NCI-H748 treated with DMSO at 0.1 percent for 48 hours (cell line): ENCODE data around the gene PLAC1.
A peak's percentile ranks its signal among the peaks of the same experiment; 100 is the strongest.

Source experiments
- DNase-seq: peaks from one replicate; lab custom pipeline; 2025; lab: John Stamatoyannopoulos, UW

The PLAC1 gene

DNA sequence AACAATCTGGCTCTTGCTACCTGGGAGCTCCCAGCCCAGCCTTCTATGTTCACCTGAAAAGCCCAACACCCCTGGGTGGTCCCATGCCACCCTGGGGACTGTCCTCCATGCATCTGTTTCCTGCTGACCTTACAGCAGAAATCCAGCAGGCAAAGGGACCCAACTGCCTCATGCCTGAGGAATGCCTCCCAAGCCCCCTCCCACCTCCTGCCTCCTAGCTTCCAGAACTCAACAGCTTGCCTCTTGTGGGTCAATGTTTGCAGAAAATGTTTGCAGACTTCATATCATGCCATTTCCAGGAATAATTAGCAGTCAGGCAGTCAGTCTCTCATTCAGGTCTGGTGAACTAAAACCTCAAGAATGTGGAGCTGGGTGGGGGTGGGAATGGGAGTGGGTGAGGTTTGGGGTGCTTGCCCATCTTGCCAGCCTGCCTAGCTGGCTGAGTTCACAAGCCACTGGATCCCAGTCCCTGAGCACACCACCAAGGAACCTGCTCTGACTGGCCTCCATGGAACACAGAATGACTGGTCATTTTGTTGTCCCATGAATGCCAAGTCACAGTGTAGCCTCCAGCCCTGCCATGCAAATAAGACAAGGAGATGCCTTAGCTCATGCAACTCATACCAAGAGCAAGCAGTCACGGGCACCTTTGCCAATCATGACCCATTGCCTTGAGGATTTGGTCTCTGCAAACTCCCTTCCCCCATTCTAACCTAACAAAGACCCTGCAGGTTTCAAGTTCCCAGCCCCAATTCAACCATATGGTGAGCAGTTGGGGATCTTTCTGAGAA is 12.1 kb upstream of the PLAC1 start:
- DNase-seq, result no peak

DNA sequence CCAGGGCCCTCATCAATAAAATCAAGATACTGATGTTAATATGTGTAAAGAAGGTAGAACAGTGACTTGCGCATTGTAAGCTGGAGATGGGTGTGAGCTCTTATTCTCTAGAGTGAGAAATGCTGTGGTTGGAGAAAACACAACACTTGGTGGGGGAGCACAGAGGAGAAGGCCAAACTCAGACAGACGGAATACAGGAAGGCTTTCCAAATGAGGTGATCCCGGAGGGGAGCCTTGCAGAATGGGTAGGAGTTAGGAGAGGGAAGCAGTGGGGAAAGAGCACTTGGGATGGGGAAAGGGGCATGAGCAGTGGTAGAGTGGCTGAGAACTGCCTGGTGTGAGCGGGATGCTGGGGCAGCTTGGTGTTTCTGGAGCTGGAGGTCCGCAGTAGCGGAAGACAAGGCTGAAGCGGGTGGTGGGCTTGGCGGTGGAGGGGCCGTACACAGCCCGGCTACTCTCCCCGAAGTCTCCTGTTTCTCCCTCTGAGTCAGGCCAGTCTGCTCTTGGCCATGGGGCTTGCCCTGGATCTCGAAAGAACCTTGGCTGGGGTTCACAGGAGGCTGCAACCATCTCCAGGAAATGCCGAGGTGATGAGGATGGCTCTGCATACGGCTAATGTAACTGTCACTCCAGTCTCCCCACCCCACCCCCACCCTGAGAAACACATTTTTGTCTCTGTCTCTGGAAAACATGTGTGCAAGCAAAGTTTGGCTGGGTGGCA is 11.3 kb upstream of the PLAC1 start:
- no peak for DNase-seq

DNA sequence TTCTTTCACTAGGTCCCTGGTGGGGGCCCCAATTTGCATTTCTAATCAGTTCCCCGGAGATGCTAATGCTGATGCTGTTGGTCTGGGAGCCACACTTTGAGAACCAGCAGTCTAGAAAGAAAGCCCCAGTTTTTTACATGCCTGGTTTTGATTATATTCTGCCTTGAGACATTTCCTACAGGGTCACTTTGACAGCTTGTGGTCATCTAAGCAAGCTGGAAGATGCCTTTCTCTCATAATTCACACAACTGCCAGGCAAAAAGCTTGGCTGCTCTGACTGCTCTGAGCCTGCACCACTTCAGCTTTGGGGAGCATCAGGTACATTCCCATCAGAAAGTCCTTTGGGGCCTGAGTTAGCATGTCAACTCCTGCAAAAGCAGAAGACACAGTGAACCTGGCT is 5.9 kb upstream of the PLAC1 start:
- no peak for DNase-seq

DNA sequence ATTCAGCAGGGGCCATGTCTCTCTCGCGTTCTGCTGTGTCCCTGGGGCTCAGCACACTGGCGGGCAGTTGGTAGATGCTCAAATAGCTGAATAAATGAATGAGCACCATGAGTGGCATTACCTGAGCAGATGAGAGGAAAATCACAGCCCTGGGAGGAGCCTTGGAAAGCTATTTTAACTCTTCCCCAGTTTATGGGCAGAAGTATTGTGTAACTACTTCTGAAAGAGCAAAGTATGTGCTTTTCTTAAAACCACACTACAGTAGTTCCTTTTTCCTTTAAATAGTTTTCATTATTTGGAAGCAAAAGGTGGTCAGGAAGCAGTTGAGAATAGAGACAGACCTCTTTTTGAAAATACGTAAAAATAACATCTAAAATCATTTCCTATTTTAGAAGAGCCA is 3.0 kb upstream of the PLAC1 start:
- no peak for DNase-seq

- DNase-seq, result no peak
Observed at GRCh38 chrX:134660627-134661026, 2.4 kb upstream of the PLAC1 start.

- no peak for DNase-seq
Observed at GRCh38 chrX:134659761-134660160, 1.5 kb upstream of the PLAC1 start.

DNA sequence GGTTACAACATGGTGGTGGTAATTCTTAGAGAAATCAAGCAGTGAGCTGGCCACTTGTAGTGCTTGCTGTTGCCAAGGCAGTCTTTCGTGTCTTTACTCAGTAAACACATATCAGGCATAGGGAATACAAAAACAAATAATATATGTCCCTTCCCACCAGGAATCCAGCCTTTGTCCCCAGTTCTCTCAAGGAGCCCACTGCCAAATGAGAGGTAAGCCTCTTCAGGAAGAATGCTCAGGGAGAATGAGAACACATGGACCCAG is 421 bp upstream of the PLAC1 start:
- peak; percentile 13 for DNase-seq

- DNase-seq, result no peak
Observed at GRCh38 chrX:134654398-134655012, 3.8 kb downstream of the PLAC1 start.

DNA sequence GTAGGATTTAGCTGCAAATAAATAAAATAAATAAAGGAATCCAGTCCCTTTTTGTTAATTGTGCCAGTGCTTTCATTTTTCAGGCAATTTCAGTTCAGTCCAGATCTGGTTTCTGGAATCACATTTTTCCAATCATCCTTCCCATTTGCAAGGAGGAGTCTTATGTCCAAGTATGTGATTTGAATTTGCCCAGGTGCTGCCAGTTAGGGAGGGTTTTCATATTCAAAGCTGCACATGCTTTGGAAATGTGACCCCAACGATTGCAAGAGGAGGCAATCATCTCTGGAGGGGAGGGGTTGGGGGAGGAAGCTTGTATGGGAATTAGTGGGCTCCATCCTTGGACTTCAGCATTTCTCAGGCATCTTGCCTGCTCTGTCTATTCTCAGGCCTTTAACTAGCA is 4.4 kb downstream of the PLAC1 start:
- no peak for DNase-seq

GRCh38 chrX:134650701-134651100 is 7.6 kb downstream of the PLAC1 start:
- DNase-seq, result no peak

GRCh38 chrX:134649770-134650169 is 8.5 kb downstream of the PLAC1 start:
- DNase-seq, result no peak

DNA sequence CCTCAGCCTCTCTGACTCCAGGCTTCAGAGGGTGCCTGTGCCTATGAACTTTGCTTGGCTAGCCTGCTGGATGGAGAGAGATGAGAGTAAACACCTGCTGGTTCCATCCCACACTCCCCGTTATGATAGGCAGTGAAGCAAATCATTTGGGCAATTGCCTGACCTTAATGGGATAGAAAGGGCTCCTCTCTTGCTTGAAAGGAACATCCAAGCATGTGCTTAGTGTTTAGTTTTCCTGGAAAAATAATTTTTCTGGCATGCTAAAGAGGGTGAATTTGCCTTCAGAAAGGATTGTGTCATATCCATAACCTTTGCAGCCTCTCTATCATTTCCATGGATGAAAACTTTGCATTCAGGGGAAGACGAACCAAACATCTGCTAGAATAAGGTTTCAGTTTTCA is 10.8 kb downstream of the PLAC1 start:
- no peak for DNase-seq

DNA sequence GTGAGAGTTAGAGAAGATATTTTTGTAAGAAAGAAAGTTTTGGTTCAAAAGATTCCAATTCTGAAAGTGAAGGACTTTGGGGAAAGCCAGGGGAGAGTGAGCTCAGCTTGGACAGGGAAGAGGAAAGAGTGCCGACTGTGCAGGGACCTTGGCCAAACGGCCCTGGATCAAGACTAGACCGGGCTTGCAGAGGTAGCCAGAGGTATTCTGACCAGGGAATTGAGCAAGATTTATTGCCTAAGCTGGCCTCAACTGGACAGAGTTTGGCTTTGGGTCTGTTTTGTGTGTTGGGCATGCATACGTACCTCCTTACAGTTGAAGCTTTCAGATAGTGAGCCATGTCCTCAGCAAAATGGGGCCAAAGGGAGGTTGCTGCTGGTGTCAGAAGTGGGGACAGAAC is 11.6 kb downstream of the PLAC1 start:
- DNase-seq, result no peak

DNA sequence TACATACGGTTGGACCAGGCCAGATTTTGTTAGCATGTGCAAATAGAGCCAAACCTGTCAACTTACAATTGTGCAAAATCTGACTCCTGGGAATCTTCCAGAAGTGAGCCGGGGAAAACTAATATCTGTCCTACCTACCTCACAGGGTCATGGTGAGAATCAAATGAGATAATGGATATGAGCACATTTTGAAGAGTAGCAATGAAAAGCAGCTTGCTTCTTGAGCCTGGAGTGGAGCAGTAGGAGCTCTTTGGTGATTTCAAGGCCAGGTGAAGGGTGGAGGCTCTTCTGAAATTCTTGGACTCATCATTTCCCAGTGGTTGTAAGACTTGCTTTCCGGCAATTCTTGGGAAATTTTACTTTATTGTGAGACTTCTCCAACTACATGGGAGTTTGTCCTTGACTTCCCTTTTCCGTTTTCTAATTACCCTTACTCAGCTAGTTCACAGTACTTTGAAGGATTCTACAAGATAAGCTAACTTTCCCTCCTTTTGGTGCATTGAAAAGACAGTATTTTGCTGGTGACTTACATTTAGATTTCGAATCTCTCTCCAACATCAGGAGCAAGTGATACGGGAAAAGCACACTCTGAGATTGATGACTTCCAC is 12.2 kb downstream of the PLAC1 start:
- no peak for DNase-seq

DNA sequence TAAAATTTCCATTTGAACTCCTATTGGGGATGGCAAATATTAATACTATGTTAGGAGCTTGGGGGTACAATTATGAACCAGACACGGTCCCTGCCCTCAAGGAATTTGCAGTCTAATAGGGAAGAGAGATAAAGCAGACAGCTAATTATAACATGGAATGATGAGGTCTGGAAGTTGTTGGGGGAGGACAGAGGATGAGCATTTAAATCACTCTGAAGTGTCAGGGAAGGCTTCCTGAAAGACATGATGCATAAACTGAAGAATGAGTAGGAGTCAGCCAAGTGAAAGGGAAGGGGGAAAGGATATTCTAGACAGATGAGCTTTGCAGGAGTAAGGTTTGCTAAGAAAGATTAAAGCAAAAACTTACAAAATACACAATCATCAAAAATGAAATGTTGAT is 15.9 kb downstream of the PLAC1 start:
- DNase-seq, result no peak

DNA sequence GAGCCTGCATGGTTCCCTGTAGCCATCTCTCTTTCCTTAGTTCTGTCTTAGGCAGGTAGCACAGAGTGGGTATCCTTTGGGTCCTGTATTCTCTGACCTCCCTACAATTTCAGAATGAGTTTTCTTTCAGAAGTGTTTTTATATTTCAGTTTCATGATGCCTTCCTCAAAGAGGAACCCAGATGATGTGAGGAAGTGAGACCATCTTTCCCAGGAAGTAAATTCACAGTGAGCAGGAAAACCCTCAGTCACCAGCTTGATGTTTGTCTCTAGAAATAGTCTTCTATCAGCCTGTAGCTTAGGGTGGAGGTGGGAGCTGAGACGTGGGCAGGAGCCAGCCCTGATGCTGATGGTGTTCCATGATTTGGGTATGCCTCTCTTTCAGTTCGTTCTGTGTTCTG is 16.9 kb downstream of the PLAC1 start:
- no peak for DNase-seq

DNA sequence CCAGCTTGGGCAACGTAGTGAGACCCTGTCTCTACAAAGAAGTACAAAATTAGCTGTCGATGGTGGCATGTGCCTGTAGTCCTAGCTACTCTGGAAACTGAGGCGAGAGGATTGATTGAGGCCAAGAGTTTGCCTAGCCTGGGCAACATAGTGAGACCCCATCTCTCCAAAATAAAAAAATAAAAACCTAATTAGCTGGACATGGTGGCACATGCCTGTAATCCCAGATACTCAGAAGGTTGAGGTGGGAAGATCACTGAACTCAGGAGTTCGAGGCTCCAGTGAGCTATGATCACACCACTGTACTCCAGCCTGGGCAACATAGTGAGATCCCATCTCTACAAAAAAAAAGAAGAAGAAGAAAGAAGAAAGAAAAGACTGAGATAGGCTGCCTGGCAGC is 17.4 kb downstream of the PLAC1 start:
- no peak for DNase-seq

DNA sequence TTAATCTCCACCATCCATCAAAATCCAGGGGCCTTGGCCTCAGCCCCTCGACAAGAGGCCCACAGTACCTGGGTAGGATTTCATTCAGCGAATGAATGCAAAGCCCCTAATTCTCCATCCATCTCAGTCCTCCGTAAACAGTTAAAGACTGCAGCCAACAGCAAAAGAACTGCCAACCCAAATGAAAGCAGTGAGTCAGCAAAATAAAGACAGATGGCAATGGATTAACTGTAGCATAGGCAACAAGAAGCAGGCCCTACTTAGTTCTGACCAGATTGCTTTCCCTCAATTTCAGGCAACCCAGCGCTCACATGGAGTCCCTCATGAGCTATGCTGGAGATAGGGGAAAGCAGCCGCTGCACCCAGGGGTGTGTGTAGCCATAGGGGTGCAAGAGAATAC is 21.4 kb downstream of the PLAC1 start:
- DNase-seq, result no peak

- DNase-seq, result no peak
Observed at GRCh38 chrX:134634691-134635090, 23.6 kb downstream of the PLAC1 start.

GRCh38 chrX:134633832-134634231 is 24.4 kb downstream of the PLAC1 start:
- DNase-seq, result no peak

DNA sequence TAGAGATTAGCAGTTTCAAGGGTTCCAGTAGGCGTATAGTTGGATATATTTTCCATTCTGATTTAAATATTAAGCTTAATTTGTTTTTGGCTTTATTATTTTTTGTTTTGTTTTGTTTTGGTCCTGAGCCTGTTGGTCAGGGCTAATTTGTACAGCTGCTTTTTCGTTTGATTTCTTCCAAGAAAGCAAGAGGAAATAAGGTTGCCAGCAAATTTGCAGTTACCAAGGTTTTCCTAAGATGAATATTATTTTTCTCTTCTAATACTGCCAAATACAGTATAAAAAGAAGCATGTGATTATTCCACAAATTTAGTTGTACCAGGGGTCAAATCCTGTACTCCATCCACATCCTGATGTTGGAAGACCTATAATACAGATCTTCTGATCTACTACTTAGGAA is 24.9 kb downstream of the PLAC1 start:
- no peak for DNase-seq

DNA sequence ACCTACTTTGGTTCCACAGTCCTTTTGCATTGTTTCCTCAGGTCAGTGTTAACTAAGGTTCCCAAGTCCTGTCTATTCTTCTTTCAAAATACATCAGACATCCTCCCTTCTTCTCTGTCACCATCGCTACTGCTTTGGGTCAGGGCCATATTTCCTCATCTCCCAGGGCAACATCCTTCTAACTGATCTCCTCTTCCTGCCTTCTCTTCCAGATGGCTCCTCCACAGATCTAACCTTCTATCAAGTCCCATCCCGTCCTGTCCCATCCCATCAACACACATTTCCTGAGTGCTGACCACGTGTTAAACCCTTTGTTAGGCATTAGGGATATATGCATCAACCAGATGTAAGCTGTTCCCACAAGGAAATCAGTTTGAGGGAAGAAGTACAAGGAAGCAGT is 25.9 kb downstream of the PLAC1 start:
- DNase-seq, result no peak
